Camera-type eye (tissue), 1 donor: ENCODE data around the gene HEY2. TPM values are rescaled to one million over a fixed set of nuclear protein-coding genes. Genes with fewer than 3 reads are reported as not detected.

Experiments
- total RNA-seq: library from RNA; depleted of rRNA; stranded (reverse); fragments of >200 nt; gene quantifications from one replicate; pipeline ENCODE4 v1.2.3, GENCODE V29; 2014

Gene HEY2
- 6.6 TPM for total RNA-seq

GRCh38 chr6:125749173-125749864, at the start of gene HEY2:
Gene HEY2 (plus strand): TSS chr6:125749632. CDS start chr6:125749777, 145 bp downstream.

GRCh38 chr6:125790358-125791150, 41.1 kb downstream of the HEY2 start, which contains the start of gene NCOA7:
Gene NCOA7 (plus strand): TSS chr6:125790960. CDS start chr6:125815355, 24,395 bp downstream.

Other genes starting within 250 kb of the HEY2 start
- gene NCOA7, start 41.3 kb downstream of the HEY2 start, total RNA-seq = 44.5 TPM
- gene HINT3, start 207.1 kb downstream of the HEY2 start, total RNA-seq = 46.2 TPM
- gene TRMT11, start 236.9 kb downstream of the HEY2 start, total RNA-seq = 56.5 TPM